Body of pancreas (tissue), 4 donors: ENCODE results near the gene CKLF.
"Not testable (repeated sequence)": the region's sequence is repeated elsewhere in the genome, so short reads cannot be mapped to it uniquely, and the experiment has no call there.

Experiments used
- POLR2A ChIP-seq, 3 donors: fragments of 450-650 bp; IDR thresholded peaks; one replicate each; pipeline ENCODE4 v1.6.1; 2016; ENCODE audit warnings: antibody characterized with exemption in 3 of 3, mild to moderate bottlenecking in 2 of 3
- TF ChIP-seq, protein P1 (sequence below), 7 experiments: fragments of 450-650 bp in 4 of 7; fragments of 200-600 bp in 3 of 7; sonication (generic) in 3 of 7; IDR thresholded peaks; one replicate each; pipeline ENCODE4 v1.5.1; 2016 to 2019; ENCODE audit warnings: antibody characterized with exemption in 7 of 7

DNA sequence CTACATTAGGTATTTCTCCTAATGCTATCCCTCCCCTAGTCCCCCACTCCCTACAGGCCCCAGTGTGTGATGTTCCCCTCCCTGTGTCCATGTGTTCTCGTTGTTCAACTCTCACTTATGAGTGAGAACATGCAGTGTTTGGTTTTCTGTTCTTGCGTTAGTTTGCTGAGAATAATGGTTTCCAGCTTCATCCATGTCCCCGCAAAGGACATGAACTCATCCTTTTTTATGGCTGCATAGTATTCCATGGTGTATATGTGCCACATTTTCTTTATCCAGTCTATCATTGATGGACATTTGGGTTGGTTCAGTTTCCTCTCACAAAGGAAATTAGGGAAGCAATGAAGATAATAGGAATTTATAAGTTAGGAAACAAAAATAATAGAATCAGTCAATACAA lies 14.9 kb downstream of the CKLF start:
- TF ChIP-seq, protein P1, sequence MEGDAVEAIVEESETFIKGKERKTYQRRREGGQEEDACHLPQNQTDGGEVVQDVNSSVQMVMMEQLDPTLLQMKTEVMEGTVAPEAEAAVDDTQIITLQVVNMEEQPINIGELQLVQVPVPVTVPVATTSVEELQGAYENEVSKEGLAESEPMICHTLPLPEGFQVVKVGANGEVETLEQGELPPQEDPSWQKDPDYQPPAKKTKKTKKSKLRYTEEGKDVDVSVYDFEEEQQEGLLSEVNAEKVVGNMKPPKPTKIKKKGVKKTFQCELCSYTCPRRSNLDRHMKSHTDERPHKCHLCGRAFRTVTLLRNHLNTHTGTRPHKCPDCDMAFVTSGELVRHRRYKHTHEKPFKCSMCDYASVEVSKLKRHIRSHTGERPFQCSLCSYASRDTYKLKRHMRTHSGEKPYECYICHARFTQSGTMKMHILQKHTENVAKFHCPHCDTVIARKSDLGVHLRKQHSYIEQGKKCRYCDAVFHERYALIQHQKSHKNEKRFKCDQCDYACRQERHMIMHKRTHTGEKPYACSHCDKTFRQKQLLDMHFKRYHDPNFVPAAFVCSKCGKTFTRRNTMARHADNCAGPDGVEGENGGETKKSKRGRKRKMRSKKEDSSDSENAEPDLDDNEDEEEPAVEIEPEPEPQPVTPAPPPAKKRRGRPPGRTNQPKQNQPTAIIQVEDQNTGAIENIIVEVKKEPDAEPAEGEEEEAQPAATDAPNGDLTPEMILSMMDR (IDR thresholded peaks at IDR 0.05), result not testable (repeated sequence)
- not testable (repeated sequence) for TF ChIP-seq POLR2A (IDR thresholded peaks at IDR 0.05)
